Endodermal cell (in vitro differentiated cells): Measurements from ENCODE around the gene DAPK1. TPM values are rescaled to one million over a fixed set of nuclear protein-coding genes. Genes with fewer than 3 reads are reported as not detected.
A peak's percentile ranks its signal among the peaks of the same experiment; 100 is the strongest.
"Not testable (repeated sequence)": the region's sequence is repeated elsewhere in the genome, so short reads cannot be mapped to it uniquely, and the experiment has no call there.

Experiments
- DNase-seq: peaks from one replicate; pipeline ENCODE4 v3.0.0-alpha.2; 2017
- H3K27ac ChIP-seq: 2 replicates; pipeline ENCODE4 v1.5.1; 2013; ENCODE audit warnings: mild to moderate bottlenecking, low read depth, low read length, moderate library complexity
- H3K27me3 ChIP-seq: 2 replicates; pipeline ENCODE4 v1.6.1; 2013; ENCODE audit warnings: mild to moderate bottlenecking, low read length, moderate library complexity; ENCODE audit not compliant: insufficient read depth, control insufficient read depth, poor library complexity, severe bottlenecking
- H3K36me3 ChIP-seq: 2 replicates; pipeline ENCODE4 v1.7.0; 2013; ENCODE audit warnings: mild to moderate bottlenecking, low read length, moderate library complexity; ENCODE audit not compliant: control insufficient read depth, insufficient read depth
- H3K4me1 ChIP-seq: one replicate; pipeline ENCODE4 v1.7.0; 2013; ENCODE audit warnings: low read length; ENCODE audit not compliant: control insufficient read depth, insufficient read depth
- H3K4me3 ChIP-seq: 2 replicates; pipeline ENCODE4 v1.5.1; 2013; ENCODE audit warnings: mild to moderate bottlenecking, low read length, moderate library complexity
- H3K9ac ChIP-seq: 2 replicates; pipeline ENCODE4 v1.6.1; 2013; ENCODE audit warnings: mild to moderate bottlenecking, low read length, moderate library complexity; ENCODE audit not compliant: poor library complexity, severe bottlenecking; ENCODE audit errors: extremely low read depth
- H3K9me3 ChIP-seq: 2 replicates; pipeline ENCODE4 v1.6.1; 2013; ENCODE audit warnings: mild to moderate bottlenecking, low read length, moderate library complexity; ENCODE audit not compliant: control insufficient read depth
- H3K27ac Mint-ChIP-seq: 2 replicates; pipeline ENCODE4 v1.8.0; 2020; ENCODE audit warnings: mixed read lengths
- H3K27me3 Mint-ChIP-seq: 2 replicates; pipeline ENCODE4 v1.8.0; 2021; ENCODE audit warnings: mild to moderate bottlenecking, mixed read lengths; ENCODE audit not compliant: insufficient read depth
- H3K36me3 Mint-ChIP-seq: 2 replicates; pipeline ENCODE4 v1.8.0; 2020; ENCODE audit warnings: low read depth, mixed read lengths
- H3K4me1 Mint-ChIP-seq: 2 replicates; pipeline ENCODE4 v1.8.0; 2020; ENCODE audit warnings: mixed read lengths
- H3K4me3 Mint-ChIP-seq: 2 replicates; pipeline ENCODE4 v1.8.0; 2020; ENCODE audit warnings: mild to moderate bottlenecking, moderate library complexity, mixed read lengths
- H3K9me3 Mint-ChIP-seq: 2 replicates; pipeline ENCODE4 v1.8.0; 2020; ENCODE audit warnings: mild to moderate bottlenecking, mixed read lengths
- WGBS, 2 experiments: methylation state at CpG; one replicate each; pipeline versions ENCODE4 v1.1.5 to v1.1.7; 2013; ENCODE audit warnings: missing lambda C conversion rate in 2 of 2, mixed read lengths in 1 of 2; ENCODE audit not compliant: insufficient coverage in 1 of 2, insufficient read length in 1 of 2; 5-methylcytosine and 5-hydroxymethylcytosine counted together
- total RNA-seq, 2 donors: library from RNA; stranded (reverse); fragmentation: NEBNext Ultra II Directional in 1 of 2; extraction: Animal tissue kit (Norgen Biotek cat#: 25700) in 1 of 2; gene quantifications; 2 replicates in 1 of 2; 3 replicates in 1 of 2; pipeline ENCODE4 v1.2.1, GENCODE V29; 2021
- TF ChIP-seq, protein P1 (sequence below): fragments of 200-600 bp; sonication (generic); conservative IDR thresholded peaks from 2 replicates; pipeline ENCODE4 v1.5.0; 2021; ENCODE audit warnings: antibody characterized with exemption, mild to moderate bottlenecking

Gene DAPK1
- total RNA-seq, 2 donors from 2014 or later, result 117 to 139 TPM

DNA sequence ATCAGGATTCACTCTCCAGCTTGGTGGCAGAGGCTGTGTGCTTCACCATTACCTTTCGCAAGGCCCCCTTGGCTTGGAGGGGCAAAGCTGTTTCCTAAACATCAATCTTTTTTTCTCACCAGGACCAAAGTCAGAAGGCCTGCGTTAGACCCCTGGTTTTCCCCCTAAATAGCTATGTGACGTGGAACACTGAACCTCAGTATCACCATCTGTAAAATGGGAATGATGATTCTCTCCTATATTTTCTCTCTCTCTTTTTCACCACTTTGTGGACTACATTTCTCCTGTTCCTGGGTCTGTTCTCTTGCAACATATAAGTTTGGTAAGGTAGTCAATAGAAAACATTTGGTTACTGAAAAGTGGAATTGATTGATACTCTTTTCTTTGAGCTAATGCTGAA is 50.5 kb downstream of the DAPK1 start:
- no peaks in the 10 kb centered on the region for H3K27me3 ChIP-seq
- H3K9ac ChIP-seq, result no peak overlapping the region
- no peaks in the 10 kb centered on the region for H3K9me3 ChIP-seq
- Mint-ChIP-seq H3K9me3 (no peaks in the 10 kb centered on the region), H3K27me3 (no peaks in the 10 kb centered on the region), H3K36me3 (peaks cover 32% of the 10 kb centered on the region), H3K4me1 (peaks cover 13% of the 10 kb centered on the region), H3K27ac (peak overlapping the region; percentile 26), H3K4me3 (no peak overlapping the region)
- TF ChIP-seq, protein P1, sequence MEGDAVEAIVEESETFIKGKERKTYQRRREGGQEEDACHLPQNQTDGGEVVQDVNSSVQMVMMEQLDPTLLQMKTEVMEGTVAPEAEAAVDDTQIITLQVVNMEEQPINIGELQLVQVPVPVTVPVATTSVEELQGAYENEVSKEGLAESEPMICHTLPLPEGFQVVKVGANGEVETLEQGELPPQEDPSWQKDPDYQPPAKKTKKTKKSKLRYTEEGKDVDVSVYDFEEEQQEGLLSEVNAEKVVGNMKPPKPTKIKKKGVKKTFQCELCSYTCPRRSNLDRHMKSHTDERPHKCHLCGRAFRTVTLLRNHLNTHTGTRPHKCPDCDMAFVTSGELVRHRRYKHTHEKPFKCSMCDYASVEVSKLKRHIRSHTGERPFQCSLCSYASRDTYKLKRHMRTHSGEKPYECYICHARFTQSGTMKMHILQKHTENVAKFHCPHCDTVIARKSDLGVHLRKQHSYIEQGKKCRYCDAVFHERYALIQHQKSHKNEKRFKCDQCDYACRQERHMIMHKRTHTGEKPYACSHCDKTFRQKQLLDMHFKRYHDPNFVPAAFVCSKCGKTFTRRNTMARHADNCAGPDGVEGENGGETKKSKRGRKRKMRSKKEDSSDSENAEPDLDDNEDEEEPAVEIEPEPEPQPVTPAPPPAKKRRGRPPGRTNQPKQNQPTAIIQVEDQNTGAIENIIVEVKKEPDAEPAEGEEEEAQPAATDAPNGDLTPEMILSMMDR, result no peak
- H3K4me3 ChIP-seq, result no peak overlapping the region
- WGBS, 2 experiments, result 74 to 100% methylated on average over 2 to 3 of the region's 3 CpGs
- no peaks in the 10 kb centered on the region for H3K4me1 ChIP-seq
- DNase-seq, result no peak
- H3K27ac ChIP-seq, result no peak overlapping the region
- H3K36me3 ChIP-seq, result peaks cover 31% of the 10 kb centered on the region

GRCh38 chr9:87549088-87549487 is 51.4 kb downstream of the DAPK1 start:
- peaks cover 31% of the 10 kb centered on the region for H3K36me3 ChIP-seq
- not testable (repeated sequence) for H3K27me3 ChIP-seq, H3K4me3 ChIP-seq, DNase-seq, H3K4me1 ChIP-seq, H3K9ac ChIP-seq, H3K27ac ChIP-seq, H3K4me3 Mint-ChIP-seq, H3K9me3 ChIP-seq, H3K27ac Mint-ChIP-seq, H3K9me3 Mint-ChIP-seq, H3K27me3 Mint-ChIP-seq
- Mint-ChIP-seq H3K36me3 (peaks cover 32% of the 10 kb centered on the region), H3K4me1 (peaks cover 13% of the 10 kb centered on the region)
- WGBS, 2 experiments, result 100% methylated on average over 2 of the region's 2 CpGs; no CpG with 5 or more reads in 1 of the 2 experiments

- no peak overlapping the region for H3K4me3 ChIP-seq
- peaks cover 10% of the 10 kb centered on the region for H3K4me1 Mint-ChIP-seq
- H3K4me1 ChIP-seq, result no peaks in the 10 kb centered on the region
- peaks cover 30% of the 10 kb centered on the region for H3K36me3 ChIP-seq
- TF ChIP-seq, protein P1, result no peak
- no peaks in the 10 kb centered on the region for H3K9me3 ChIP-seq
- no peak for DNase-seq
- peaks cover 32% of the 10 kb centered on the region for H3K36me3 Mint-ChIP-seq
- WGBS, 2 experiments, result 68 to 95% methylated on average over 3 to 7 of the region's 7 CpGs
- H3K9me3 Mint-ChIP-seq, result no peaks in the 10 kb centered on the region
- H3K27me3 Mint-ChIP-seq, result no peaks in the 10 kb centered on the region
- no peak overlapping the region for H3K9ac ChIP-seq
- no peak overlapping the region for H3K27ac Mint-ChIP-seq
- no peak overlapping the region for H3K27ac ChIP-seq
- no peaks in the 10 kb centered on the region for H3K27me3 ChIP-seq
- H3K4me3 Mint-ChIP-seq, result no peak overlapping the region
These were observed 52.1 kb downstream of the DAPK1 start for GRCh38 chr9:87549791-87550190.
